GM12878 (cell line): ENCODE measurements around the gene SGSM2. TPM values are rescaled to one million over a fixed set of nuclear protein-coding genes. Genes with fewer than 3 reads are reported as not detected.

Source experiments
- ATAC-seq: fragments of 200-7000 bp; cut with Tn5 transposase; 3 replicates; pipeline ENCODE4 v1.9.1; 2020; ENCODE audit warnings: mild to moderate bottlenecking, moderate library complexity
- BruUV-seq: library from RNA; stranded (reverse); fragments of 400-500 nt; replicated peaks from 2 replicates; lab custom pipeline; 2021; lab: Mats Ljungman, UMichigan
- CTCF ChIA-PET: fragments of 300-600 bp; sonication (Branson Sonifier 250); formaldehyde crosslinking; extraction: SDS; loops from one replicate; lab custom pipeline; 2021; ENCODE audit warnings: inconsistent platforms; lab: Yijun Ruan, JAX
- POLR2A ChIA-PET: fragments of 350-600 bp; formaldehyde crosslinking; extraction: SDS; loops from one replicate; lab custom pipeline; 2021; ENCODE audit warnings: inconsistent platforms; lab: Charles Lee
- RAD21 ChIA-PET: fragments of 300-600 bp; sonication (Branson Sonifier 250); formaldehyde crosslinking; loops from one replicate; lab custom pipeline; 2023; ENCODE audit warnings: antibody characterized with exemption; ENCODE audit not compliant: unreplicated experiment; lab: Charles Lee
- SMC1A ChIA-PET: fragments of 300-600 bp; sonication (Branson Sonifier 250); formaldehyde crosslinking; loops from one replicate; lab custom pipeline; 2023; ENCODE audit not compliant: unreplicated experiment, uncharacterized antibody; lab: Charles Lee
- DNase-seq: peaks from one replicate; pipeline ENCODE4 v3.0.0-alpha.2; 2011; ENCODE audit warnings: low read depth, low spot score
- FAIRE-seq: peaks from 3 replicates; lab custom pipeline; 2011; peaks lifted over from hg19 to GRCh38; lab: Jason Lieb, UNC
- H2AFZ ChIP-seq: 2 replicates; pipeline ENCODE4 v1.6.0; 2011; ENCODE audit warnings: low read depth, low read length, control low read depth; ENCODE audit not compliant: control insufficient read depth
- H3K27ac ChIP-seq: 2 replicates; pipeline ENCODE4 v1.5.1; 2011; ENCODE audit warnings: control low read depth; ENCODE audit not compliant: control insufficient read depth, insufficient read depth
- H3K27me3 ChIP-seq, 2 experiments: replicated peaks in 1 of 2; 2 replicates each; pipeline versions ENCODE4 v1.6.0 to v1.6.1; 2011; ENCODE audit warnings: low read length in 1 of 2; ENCODE audit not compliant: control insufficient read depth in 2 of 2, insufficient read depth in 2 of 2
- H3K36me3 ChIP-seq, 2 experiments: 2 replicates each; pipeline ENCODE4 v1.5.1; 2011; ENCODE audit warnings: low read length in 1 of 2; ENCODE audit not compliant: control insufficient read depth in 2 of 2, insufficient read depth in 2 of 2
- H3K4me1 ChIP-seq: 2 replicates; pipeline ENCODE4 v1.6.1; 2011; ENCODE audit warnings: mild to moderate bottlenecking, low read length, moderate library complexity, mixed read lengths; ENCODE audit not compliant: control insufficient read depth, insufficient read depth
- H3K4me2 ChIP-seq: 2 replicates; pipeline ENCODE4 v1.6.0; 2011; ENCODE audit warnings: control low read depth; ENCODE audit not compliant: control insufficient read depth, insufficient read depth
- H3K4me3 ChIP-seq: fragments of 200-600 bp; sonication (generic); 2 replicates; pipeline ENCODE4 v1.5.1; 2016
- H3K79me2 ChIP-seq: 2 replicates; pipeline ENCODE4 v1.6.0; 2011; ENCODE audit warnings: low read length; ENCODE audit not compliant: control insufficient read depth, insufficient read depth
- H3K9ac ChIP-seq: 2 replicates; pipeline ENCODE4 v1.8.0; 2011; ENCODE audit warnings: low read length, control low read depth, mixed read lengths; ENCODE audit not compliant: control insufficient read depth, insufficient read depth
- H3K9me3 ChIP-seq: replicated peaks from 3 replicates; pipeline ENCODE4 v1.5.1; 2011; ENCODE audit warnings: mild to moderate bottlenecking, low read length; ENCODE audit not compliant: control insufficient read depth, insufficient read depth
- H4K20me1 ChIP-seq: 2 replicates; pipeline ENCODE4 v1.6.0; 2011; ENCODE audit not compliant: control insufficient read depth, insufficient read depth
- CBFB ChIP-seq: IDR thresholded peaks from 2 replicates; pipeline ENCODE4 v1.6.1; 2016; ENCODE audit warnings: antibody characterized with exemption, low read depth
- ELK1 ChIP-seq: IDR thresholded peaks from 2 replicates; pipeline ENCODE4 v1.6.1; 2012; ENCODE audit warnings: low read depth, low read length, improper control_type of control experiment
- ETV6 ChIP-seq, 2 experiments: fragments of 450-650 bp in 1 of 2; IDR thresholded peaks in 1 of 2; conservative IDR thresholded peaks in 1 of 2; 2 replicates each; pipeline ENCODE4 v1.6.1; 2014; ENCODE audit warnings: antibody characterized with exemption in 1 of 2, borderline replicate concordance in 1 of 2, low read depth in 1 of 2, mild to moderate bottlenecking in 1 of 2, moderate library complexity in 1 of 2
- MAX ChIP-seq: IDR thresholded peaks from 2 replicates; pipeline ENCODE4 v1.6.1; 2012; ENCODE audit warnings: low read depth, low read length, improper control_type of control experiment
- MTA2 ChIP-seq: fragments of 450-650 bp; IDR thresholded peaks from 2 replicates; pipeline ENCODE4 v1.6.1; 2016; ENCODE audit warnings: low read depth, mild to moderate bottlenecking, moderate library complexity
- SIX5 ChIP-seq: IDR thresholded peaks from 2 replicates; pipeline ENCODE4 v1.6.1; 2011; ENCODE audit warnings: mild to moderate bottlenecking, low read depth, low read length, moderate library complexity; ENCODE audit not compliant: severe bottlenecking
- SMAD1 ChIP-seq: fragments of 450-650 bp; IDR thresholded peaks from 2 replicates; pipeline ENCODE4 v1.6.1; 2018; ENCODE audit warnings: mild to moderate bottlenecking, low read depth; ENCODE audit not compliant: partially characterized antibody
- SMAD5 ChIP-seq: IDR thresholded peaks from 2 replicates; pipeline ENCODE4 v1.6.1; 2016; ENCODE audit warnings: antibody characterized with exemption, low read depth
- TAF1 ChIP-seq: IDR thresholded peaks from 2 replicates; pipeline ENCODE4 v1.6.1; 2011; ENCODE audit warnings: mild to moderate bottlenecking, low read depth, low read length, borderline replicate concordance
- ZNF274 ChIP-seq: IDR thresholded peaks from one replicate; pipeline ENCODE4 v1.8.0; 2011; ENCODE audit not compliant: insufficient read length, insufficient read depth
- ZNF384 ChIP-seq: IDR thresholded peaks from 2 replicates; pipeline ENCODE4 v1.6.1; 2012; ENCODE audit warnings: low read depth, mild to moderate bottlenecking, low read length, improper control_type of control experiment, borderline replicate concordance
- ZNF592 ChIP-seq: fragments of 450-650 bp; IDR thresholded peaks from 2 replicates; pipeline ENCODE4 v1.6.1; 2017; ENCODE audit warnings: mild to moderate bottlenecking, moderate library complexity
- WGBS: methylation state at CpG from one replicate; pipeline ENCODE4 v1.1.6; 2016; ENCODE audit warnings: low lambda C conversion rate; ENCODE audit not compliant: insufficient replicate concordance, insufficient coverage; ENCODE audit errors: missing lambda C conversion rate; 5-methylcytosine and 5-hydroxymethylcytosine counted together
- in situ Hi-C: fragments of 300-500 bp; cut with MboI; formaldehyde crosslinking; loops from 9 replicates; pipeline ENCODE4 v1.14.3; 2018; ENCODE audit warnings: mixed read lengths
- intact Hi-C: fragments of 100-400 bp; cut with micrococcal nuclease; formaldehyde crosslinking; loops from one replicate; pipeline ENCODE4 v1.14.2; 2022; ENCODE audit not compliant: unreplicated experiment
- polyA plus RNA-seq, 11 experiments: library from polyadenylated mRNA; depleted of rRNA in 4 of 11; unstranded in 6 of 11; stranded (reverse) in 5 of 11; fragments of >200 nt; fragmentation: Nextera tagmentation in 4 of 11; fragmentation: Illumina TruSeq in 1 of 11; extraction: Ambion mirVana in 4 of 11; extraction: Trizol in 1 of 11; gene quantifications; 1 replicate in 1 of 11; 2 replicates in 10 of 11; pipeline versions ENCODE4 v1.2.1 to v1.2.3, GENCODE V29; 2011 to 2016; ENCODE audit warnings: inconsistent platforms in 2 of 11, missing spikeins in 2 of 11, low read depth in 1 of 11
- total RNA-seq, 4 experiments: library from RNA; depleted of rRNA in 3 of 4; stranded (reverse); fragments of >200 nt in 3 of 4; fragmentation: Illumina TruSeq in 1 of 4; extraction: Trizol in 1 of 4; gene quantifications; 2 replicates each; pipeline versions ENCODE4 v1.2.1 to v1.2.3, GENCODE V29; 2013 to 2021
- TF ChIP-seq, protein P1 (sequence below): fragments of 150-350 bp; IDR thresholded peaks from 2 replicates; pipeline ENCODE4 v1.6.1; 2016; ENCODE audit warnings: low read depth, low read length
- TF ChIP-seq, protein P2 (sequence below): fragments of 450-650 bp; IDR thresholded peaks from 2 replicates; pipeline ENCODE4 v1.6.1; 2017; ENCODE audit warnings: borderline replicate concordance

SGSM2 gene
- total and polyA plus RNA-seq, 10 of the 15 experiments (the other 5 are each of a cell fraction or from before 2014, with no cell fraction given): 0.50 to 50.9 (median 18.5) TPM

DNA sequence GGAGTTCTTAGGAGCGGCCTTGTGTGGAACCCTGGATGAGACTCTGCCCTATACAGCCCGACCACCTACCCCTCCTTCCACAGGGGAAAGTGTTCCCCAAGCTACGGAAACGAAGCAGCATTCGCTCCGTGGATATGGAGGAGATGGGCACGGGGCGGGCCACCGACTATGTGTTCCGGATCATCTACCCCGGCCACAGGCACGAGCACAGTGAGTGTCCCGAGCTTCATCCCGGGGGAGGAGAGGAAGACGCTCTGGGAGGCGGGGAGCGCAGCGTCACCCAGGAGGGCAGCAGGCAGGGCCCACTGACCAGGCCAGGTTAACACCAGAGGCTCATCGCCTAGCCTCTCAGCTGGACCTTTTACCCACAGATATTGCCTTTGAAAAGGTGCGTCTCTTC, 27.8 kb downstream of the SGSM2 start:
- 94% methylated on average over 18 of the region's 20 CpGs for WGBS
- TSS peak; percentile 38 for BruUV-seq
- DNase-seq: no peak
- in situ Hi-C loops: no loop called here
- RAD21 ChIA-PET: no interaction called here
- POLR2A ChIA-PET: no interaction called here
- Histone ChIP-seq H3K9me3 (no peaks in the 10 kb centered on the region), H3K36me3 (no peaks in the 10 kb centered on the region; a peak in 3 of 4 replicates), H3K4me3 (no peak overlapping the region), H3K27me3 (no peaks in the 10 kb centered on the region), H3K79me2 (no peaks in the 10 kb centered on the region), H2AFZ (no peak overlapping the region), H3K9ac (no peak overlapping the region), H4K20me1 (no peaks in the 10 kb centered on the region), H3K4me2 (no peak overlapping the region), H3K4me1 (no peaks in the 10 kb centered on the region), H3K27ac (no peak overlapping the region)
- ATAC-seq: no peak
- CTCF ChIA-PET: interaction anchor here (1.2 kb wide), 1 partner anchor 18 kb away, joined by 3 read pairs; no protein-coding TSS in a partner anchor
- no peak for FAIRE-seq
- SMC1A ChIA-PET: no interaction called here
- intact Hi-C loops: no loop called here
- no peak for TF ChIP-seq TAF1
- TF ChIP-seq CBFB: no peak
- no peak for TF ChIP-seq MAX
- no peak for TF ChIP-seq SMAD5
- TF ChIP-seq ZNF384: no peak
- no peak for TF ChIP-seq ETV6 (conservative IDR thresholded peaks at IDR 0.05 in 1 of 2, IDR thresholded peaks at IDR 0.05 in 1 of 2; ENCODE audit: borderline replicate concordance in 1 of 2, low read depth in 1 of 2)
- no peak for TF ChIP-seq SMAD1
- TF ChIP-seq, protein P1, sequence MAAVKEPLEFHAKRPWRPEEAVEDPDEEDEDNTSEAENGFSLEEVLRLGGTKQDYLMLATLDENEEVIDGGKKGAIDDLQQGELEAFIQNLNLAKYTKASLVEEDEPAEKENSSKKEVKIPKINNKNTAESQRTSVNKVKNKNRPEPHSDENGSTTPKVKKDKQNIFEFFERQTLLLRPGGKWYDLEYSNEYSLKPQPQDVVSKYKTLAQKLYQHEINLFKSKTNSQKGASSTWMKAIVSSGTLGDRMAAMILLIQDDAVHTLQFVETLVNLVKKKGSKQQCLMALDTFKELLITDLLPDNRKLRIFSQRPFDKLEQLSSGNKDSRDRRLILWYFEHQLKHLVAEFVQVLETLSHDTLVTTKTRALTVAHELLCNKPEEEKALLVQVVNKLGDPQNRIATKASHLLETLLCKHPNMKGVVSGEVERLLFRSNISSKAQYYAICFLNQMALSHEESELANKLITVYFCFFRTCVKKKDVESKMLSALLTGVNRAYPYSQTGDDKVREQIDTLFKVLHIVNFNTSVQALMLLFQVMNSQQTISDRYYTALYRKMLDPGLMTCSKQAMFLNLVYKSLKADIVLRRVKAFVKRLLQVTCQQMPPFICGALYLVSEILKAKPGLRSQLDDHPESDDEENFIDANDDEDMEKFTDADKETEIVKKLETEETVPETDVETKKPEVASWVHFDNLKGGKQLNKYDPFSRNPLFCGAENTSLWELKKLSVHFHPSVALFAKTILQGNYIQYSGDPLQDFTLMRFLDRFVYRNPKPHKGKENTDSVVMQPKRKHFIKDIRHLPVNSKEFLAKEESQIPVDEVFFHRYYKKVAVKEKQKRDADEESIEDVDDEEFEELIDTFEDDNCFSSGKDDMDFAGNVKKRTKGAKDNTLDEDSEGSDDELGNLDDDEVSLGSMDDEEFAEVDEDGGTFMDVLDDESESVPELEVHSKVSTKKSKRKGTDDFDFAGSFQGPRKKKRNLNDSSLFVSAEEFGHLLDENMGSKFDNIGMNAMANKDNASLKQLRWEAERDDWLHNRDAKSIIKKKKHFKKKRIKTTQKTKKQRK: no peak
- no peak for TF ChIP-seq ELK1
- TF ChIP-seq SIX5: no peak
- TF ChIP-seq MTA2: no peak
- TF ChIP-seq ZNF274: no peak
- no peak for TF ChIP-seq ZNF592
- TF ChIP-seq, protein P2, sequence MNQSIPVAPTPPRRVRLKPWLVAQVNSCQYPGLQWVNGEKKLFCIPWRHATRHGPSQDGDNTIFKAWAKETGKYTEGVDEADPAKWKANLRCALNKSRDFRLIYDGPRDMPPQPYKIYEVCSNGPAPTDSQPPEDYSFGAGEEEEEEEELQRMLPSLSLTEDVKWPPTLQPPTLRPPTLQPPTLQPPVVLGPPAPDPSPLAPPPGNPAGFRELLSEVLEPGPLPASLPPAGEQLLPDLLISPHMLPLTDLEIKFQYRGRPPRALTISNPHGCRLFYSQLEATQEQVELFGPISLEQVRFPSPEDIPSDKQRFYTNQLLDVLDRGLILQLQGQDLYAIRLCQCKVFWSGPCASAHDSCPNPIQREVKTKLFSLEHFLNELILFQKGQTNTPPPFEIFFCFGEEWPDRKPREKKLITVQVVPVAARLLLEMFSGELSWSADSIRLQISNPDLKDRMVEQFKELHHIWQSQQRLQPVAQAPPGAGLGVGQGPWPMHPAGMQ: no peak
